Uterus (tissue), 2 donors: ENCODE results near the gene EPHA10.

Experiments used
- CTCF ChIP-seq, 4 experiments: fragments of 200-600 bp in 2 of 4; fragments of 450-650 bp in 2 of 4; sonication (generic) in 2 of 4; IDR thresholded peaks; one replicate each; pipeline ENCODE4 v1.5.1; 2016 to 2019; ENCODE audit warnings: antibody characterized with exemption in 4 of 4, mild to moderate bottlenecking in 2 of 4, moderate library complexity in 1 of 4
- POLR2A ChIP-seq, 2 donors: fragments of 450-650 bp; IDR thresholded peaks; one replicate each; pipeline ENCODE4 v1.6.1; 2016; ENCODE audit warnings: antibody characterized with exemption in 2 of 2, mild to moderate bottlenecking in 1 of 2, moderate library complexity in 1 of 2

DNA sequence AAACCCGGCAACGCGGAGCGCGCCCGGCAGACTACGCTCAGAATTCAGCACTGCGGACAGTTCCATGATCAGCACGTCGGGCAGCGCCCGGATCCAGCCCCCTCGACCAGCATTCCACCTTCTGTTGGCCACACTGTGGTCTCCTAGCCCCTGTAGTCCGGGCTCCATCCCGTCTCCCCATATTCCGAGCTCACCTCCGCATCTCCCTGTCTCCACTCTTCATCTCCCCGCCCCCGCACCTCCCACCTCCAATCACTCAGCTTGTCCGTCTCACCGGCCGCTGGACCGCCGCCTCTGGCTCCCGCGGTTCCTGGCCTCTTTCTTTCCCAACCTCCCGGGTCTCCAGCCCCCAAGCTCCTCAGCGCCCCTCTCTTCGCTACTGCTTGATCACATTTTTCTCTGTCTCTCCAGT is 500 bp downstream of the EPHA10 start:
- TF ChIP-seq CTCF (IDR thresholded peaks at IDR 0.05), result no peak
- TF ChIP-seq POLR2A (IDR thresholded peaks at IDR 0.05), result no peak
